Measurements from ENCODE around the gene SSH2.

DNA sequence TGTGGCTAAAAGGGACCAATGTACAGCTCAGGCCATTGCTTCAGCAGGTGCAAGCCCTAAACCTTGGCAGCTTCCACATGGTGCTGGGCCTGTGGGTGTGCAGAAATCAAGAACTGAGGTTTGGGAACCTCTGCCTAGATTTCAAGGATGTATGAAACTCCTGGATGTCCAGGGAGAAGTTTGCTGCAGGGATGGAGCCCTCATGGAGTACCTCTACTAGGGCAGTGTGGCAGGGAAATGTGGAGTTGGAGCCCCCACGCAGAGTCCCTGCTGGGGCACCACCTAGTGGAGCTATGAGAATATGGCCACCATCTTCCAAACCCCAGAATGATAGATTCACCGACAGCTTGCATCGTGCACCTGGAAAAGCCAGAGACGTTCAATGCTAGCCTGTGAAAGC, 24.4 kb upstream of the SSH2 start:
- TF ChIP-seq, protein P1, sequence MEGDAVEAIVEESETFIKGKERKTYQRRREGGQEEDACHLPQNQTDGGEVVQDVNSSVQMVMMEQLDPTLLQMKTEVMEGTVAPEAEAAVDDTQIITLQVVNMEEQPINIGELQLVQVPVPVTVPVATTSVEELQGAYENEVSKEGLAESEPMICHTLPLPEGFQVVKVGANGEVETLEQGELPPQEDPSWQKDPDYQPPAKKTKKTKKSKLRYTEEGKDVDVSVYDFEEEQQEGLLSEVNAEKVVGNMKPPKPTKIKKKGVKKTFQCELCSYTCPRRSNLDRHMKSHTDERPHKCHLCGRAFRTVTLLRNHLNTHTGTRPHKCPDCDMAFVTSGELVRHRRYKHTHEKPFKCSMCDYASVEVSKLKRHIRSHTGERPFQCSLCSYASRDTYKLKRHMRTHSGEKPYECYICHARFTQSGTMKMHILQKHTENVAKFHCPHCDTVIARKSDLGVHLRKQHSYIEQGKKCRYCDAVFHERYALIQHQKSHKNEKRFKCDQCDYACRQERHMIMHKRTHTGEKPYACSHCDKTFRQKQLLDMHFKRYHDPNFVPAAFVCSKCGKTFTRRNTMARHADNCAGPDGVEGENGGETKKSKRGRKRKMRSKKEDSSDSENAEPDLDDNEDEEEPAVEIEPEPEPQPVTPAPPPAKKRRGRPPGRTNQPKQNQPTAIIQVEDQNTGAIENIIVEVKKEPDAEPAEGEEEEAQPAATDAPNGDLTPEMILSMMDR (IDR thresholded peaks at IDR 0.05), result no peak
- no peak for TF ChIP-seq EP300 (IDR thresholded peaks at IDR 0.05)
- TF ChIP-seq POLR2AphosphoS5 (IDR thresholded peaks at IDR 0.05), result no peak
- TF ChIP-seq POLR2A (IDR thresholded peaks at IDR 0.05), result no peak
